HT-29 (cell line): ENCODE data around the gene NSFL1C. TPM values are rescaled to one million over a fixed set of nuclear protein-coding genes. Genes with fewer than 3 reads are reported as not detected.
A peak's percentile ranks its signal among the peaks of the same experiment; 100 is the strongest.
"Not testable (repeated sequence)": the region's sequence is repeated elsewhere in the genome, so short reads cannot be mapped to it uniquely, and the experiment has no call there.

ENCODE experiments used
- DNase-seq: peaks from one replicate; pipeline ENCODE4 v3.0.0-alpha.2; 2015; ENCODE audit warnings: low spot score
- total RNA-seq: library from RNA; depleted of rRNA; stranded (reverse); fragments of >200 nt; shearing (Covaris generic); gene quantifications from 2 replicates; pipeline ENCODE4 v1.2.3, GENCODE V29; 2014

Gene NSFL1C
- total RNA-seq, 1 experiment from 2014 or later: 38.6 TPM

DNA sequence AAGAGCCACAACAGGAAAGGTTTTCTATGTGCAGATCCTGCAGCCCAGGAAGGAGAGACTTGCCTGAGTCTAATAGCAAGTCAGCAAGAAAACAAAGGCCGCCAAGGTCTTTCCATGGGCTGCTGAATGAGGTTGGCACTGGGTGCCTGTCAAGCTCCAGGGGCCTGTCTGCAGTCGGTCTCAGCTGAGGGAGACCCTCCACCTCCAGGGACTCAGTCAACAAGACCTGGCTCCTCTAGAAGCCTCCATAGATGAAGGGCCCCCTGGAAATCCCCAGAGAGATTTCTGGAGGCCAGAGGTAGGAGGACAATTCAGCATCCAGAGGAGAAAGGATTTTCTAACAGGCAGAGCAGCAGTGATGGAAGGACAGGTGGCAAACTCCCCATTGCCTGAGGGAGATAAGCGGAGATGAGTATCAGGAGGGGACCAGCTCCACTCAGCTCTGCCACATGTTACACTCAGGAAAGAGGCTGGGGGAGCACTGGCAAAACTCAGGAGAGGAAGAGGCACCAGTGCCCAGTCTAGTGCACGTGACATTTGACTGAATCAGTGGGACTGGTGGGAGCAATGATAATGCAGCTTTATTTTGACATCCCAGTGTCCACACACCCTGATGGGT, 40.3 kb downstream of the NSFL1C start:
- no peak for DNase-seq

DNA sequence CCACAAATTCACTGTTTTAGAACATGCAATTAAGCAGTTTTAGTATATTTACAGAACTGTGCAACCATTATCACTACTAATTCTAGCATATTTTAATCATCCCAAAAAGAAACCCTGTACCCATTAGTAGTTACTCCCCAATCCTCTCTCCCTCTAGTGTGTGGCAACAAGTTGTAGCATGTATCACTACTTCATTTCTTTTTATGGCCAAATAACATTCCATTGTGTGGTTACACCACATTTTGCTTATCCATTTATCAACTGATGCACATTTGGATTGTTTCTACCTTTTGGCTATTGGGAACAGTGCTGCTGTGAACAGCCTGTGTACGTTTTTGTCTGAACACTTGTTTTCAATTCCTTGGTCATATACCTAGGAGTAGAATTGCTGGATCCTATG, 42.3 kb downstream of the NSFL1C start:
- peak; percentile 31 for DNase-seq

DNA sequence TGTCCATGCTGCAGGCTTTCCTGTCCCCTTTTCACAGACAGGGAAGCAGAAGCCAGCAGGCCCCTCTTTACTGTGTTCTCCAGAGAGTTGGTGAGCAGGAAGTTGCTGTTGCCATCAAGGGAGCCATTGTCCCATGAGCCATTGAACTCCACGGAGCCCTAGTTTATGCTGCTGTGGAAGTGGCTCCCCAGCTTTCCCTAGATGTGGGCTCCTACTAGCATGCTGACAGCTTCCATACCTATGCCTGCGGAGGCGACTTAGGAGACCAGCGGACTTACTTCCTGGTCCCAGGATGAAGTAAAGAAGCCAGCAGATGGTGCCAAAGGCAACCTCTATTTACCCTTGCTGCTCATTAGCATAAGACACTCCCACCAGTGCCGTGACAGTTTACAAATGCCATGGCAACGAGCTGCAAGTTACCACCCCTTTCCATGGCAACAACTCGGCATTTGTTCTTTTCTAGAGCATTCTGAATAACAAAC, 43.0 kb downstream of the NSFL1C start:
- DNase-seq: peak; percentile 91

DNA sequence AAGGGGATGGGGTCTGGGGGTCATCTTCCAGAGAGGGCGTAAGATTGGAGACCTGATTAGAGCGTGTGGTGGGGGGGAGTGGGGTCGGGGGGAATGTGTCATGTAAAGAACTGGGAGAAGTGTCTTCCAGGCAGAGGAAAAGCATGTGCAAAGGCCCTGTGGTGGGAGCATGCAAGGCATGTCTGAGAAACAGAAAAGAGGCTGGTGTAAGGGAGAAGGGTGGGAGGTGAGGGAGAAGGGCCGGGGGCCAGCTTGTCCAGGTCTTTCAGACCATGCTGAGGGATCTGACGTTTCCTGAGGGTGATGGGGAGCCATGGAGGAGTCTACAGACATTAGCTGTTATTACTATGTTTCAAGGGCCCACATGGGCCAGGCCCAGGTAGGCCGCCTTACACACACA, 43.4 kb downstream of the NSFL1C start:
- no peak for DNase-seq

DNA sequence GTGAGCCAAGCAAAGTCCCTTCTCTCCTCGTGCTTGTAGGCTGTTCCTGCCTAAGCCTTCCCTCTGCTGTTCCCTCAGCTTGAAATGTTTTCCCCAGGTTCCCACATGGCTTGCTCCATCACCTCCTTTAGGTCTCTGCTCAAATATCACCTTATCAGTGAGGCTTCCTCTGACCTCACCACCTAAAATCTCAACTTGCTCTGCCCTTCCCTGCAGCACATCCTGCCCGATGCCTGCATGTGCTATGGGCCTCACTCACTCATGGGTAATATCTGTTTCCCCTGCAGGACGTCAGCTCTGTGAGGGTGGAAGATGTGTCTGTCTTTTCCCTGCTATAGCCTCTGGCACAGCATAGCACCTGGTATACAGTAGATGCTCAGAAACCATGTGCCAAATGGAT, 43.9 kb downstream of the NSFL1C start:
- DNase-seq: no peak

DNA sequence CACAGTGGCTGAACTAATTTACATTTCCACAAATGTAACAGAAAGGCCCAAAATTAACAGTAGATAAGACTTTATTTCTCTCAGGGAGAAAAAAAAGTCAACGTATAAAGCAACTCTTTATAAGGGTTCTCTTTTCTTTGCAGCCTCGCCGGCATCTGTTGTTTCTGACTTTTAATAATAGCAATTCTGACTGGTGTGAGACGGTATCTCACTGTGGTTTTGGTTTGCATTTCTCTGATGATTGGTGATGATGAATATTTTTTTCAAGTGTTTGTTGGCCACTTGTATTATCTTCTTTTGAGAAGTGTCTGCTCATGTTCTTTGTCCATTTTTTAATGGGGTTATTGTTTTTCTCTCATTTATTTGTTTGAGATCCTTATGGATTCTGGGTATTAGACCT, 46.6 kb downstream of the NSFL1C start:
- DNase-seq: no peak

DNA sequence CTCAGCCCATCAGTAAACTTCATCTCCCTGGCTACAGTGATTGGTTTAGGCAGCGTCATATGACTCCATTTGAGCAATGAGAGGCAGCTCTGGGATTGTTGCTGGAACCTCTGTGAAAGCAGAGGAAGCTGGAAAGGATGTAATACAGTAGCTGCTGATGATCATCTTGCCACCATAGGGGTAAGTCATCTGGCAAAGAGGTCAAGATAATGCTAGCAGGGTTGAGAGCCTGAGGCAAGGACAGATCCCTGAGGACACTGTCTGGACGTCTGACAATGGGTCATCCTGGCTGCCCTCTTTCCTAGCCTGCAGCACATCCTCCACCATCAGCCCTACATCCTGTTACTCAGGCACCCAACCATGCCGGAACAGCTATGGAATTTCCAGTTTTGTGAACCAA, 48.3 kb downstream of the NSFL1C start:
- DNase-seq: no peak

DNA sequence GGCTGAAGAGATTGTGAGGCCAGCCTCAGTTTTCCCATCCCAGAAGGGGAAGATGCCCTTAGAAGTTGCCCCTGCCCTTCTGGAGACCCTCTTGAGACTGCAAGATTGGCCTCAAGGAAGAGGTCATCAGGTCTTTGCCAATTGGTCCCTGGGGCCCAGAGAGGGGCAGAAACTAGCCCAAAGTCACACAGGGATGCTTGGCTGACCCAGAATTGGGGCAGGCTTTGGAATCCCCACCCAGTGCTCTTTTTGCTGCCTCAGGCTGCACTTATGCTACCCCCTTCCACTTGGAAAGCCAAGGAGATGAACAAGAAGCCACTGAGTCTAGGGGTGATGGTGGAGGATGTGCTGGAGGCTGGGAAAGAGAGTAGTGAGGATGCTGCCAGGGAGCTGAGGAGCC, 48.9 kb downstream of the NSFL1C start:
- no peak for DNase-seq

DNA sequence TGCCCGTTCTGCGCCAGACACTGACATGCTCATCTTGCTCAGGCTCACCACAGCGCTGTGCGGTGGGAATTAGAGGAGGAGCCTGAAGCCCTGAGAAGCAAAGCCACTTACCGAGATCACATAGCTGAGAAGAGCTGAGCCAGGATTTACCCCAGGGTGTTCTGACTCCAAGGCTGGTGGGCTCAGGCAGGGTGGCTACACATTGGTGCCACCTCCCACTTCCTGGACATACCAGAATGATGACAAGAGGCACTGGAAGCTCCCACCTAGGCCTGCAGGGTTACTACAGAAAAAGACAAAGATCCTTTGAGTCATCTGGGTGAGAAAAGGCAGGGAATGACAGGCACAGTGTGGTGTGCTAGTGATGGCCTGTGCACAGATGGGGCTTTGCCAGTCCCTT, 49.4 kb downstream of the NSFL1C start:
- no peak for DNase-seq

DNA sequence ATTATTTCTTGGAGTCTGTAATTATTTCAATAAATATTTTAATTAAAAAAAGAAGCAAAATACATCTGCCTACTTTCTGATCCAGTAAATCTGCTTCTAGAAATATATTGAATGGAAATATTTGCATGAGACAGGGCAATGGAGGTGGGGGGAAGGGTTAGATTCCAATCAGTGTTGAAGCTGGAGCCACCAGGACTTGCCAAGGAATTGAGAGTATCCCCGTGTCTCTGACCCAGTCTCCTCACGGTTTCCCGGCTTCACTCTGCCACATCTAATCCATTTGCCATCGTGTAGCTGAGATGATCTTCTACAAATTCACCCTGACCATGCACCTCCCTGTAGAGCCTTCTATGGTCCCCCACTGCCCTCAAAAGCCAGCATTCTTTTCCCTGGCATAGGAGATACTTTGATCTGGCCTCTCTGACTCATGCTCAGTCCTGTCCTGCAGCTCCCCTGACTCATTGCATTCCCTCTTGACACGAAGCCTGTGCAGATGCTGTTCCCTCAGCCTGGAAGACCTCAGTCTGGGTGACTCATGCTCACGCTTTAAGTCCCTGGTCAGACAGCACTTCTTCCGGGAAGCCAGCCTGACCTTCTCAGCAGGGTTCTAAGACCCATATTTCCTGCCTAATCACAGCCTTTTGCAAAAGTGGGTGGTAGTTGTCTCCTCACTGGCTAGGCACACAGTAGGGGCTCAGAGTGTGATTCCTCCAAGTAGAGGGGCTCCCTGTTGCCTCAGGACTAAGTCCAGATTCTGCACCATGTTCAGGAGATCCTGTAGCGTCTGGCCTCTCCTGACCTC, 50.8 kb downstream of the NSFL1C start:
- peak; percentile 91 for DNase-seq

DNA sequence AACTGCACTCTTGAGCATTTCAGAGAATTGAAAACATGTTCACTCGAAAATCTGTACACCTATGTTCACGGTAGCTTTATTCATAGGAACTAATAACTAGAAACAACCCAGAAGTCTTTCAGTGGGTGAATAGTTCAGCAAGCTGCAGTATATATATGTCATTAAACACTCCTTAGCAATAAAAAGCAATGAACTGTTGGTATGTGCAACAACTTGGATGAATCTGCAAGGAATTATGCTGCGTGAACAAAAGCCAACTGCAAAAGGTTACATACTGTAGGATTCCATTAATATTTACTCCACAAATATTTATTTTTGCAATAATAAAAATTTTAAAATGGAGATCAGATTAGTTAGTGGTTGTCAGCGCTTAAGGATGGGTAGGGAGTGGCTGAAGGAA, 51.7 kb downstream of the NSFL1C start:
- no peak for DNase-seq

DNA sequence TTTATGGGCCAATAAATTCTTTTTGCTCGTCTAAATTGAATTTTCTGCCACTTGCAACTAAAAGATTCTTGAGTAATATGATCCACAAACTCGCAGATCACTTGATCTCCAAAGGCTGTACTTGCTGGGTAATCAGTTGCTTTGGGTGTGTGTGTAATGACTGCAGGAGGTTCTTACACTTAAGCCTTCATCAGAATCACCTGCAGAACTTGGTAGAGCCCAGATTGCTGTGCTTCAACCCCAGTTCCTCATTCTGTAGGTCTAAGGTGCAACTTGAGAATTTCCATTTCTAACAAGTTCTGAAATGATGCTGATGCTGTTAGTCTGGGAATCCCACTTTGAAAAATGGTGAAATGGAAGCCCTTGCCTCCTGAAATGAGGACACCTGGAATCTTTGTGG, 60.8 kb downstream of the NSFL1C start:
- no peak for DNase-seq

DNA sequence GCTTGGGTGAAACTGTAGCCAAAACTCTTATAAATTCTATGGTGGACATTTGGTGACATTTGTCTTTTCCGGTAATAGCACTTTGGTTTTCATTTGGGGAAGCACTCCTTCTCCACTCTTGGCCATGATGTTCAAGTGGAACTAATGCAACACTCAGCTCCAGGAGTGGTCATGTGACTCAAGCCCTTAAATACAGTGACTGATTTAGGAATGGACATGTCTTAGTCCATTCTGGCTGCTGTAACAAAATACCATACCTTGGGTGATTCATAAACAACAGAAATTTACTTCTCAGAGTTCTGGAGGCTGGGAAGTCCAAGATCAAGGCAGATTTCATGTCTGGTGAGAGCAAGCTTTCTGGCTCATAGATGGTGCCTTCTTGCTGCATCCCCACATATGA, 63.0 kb downstream of the NSFL1C start:
- DNase-seq: no peak

DNA sequence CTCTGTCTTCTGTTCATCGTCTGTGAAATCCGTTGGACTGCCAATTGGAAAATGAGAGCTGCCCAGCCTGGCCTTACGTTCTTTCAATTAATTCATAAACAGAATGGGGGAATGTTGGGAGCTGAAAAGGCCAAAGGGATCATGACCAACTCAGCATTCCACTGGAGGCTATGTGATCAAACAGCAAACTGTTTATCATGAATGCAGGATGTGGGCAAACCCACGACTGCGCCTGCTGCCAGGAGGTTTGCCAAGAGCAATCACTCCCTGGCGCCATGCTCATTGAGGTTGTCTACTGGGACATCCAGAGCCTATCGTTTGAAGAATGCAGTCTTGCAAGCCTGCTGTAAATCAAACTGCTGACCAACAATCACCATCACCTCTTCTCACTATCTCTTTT, 64.5 kb downstream of the NSFL1C start:
- DNase-seq: no peak

DNA sequence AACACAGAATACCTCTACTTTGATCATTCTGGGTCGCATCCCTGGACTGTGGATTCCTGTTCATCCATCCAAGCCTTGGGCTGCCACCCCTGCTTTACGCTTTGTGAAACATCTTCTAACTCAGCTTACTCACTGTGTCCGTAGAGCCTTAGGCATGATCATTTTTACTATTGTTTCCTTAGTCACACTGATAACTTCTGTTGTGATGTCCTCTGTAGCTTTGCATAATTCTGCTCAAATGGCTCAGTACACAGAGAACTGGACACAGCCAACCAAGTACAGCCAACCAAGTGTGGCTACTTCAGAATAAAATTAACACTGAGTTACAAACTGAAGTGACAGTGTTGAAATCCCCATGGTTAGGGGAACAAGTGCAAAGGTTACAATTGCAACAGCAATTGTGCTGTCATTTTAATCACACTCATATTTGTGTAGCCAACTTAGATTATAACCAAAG, 65.2 kb downstream of the NSFL1C start:
- DNase-seq: no peak

DNA sequence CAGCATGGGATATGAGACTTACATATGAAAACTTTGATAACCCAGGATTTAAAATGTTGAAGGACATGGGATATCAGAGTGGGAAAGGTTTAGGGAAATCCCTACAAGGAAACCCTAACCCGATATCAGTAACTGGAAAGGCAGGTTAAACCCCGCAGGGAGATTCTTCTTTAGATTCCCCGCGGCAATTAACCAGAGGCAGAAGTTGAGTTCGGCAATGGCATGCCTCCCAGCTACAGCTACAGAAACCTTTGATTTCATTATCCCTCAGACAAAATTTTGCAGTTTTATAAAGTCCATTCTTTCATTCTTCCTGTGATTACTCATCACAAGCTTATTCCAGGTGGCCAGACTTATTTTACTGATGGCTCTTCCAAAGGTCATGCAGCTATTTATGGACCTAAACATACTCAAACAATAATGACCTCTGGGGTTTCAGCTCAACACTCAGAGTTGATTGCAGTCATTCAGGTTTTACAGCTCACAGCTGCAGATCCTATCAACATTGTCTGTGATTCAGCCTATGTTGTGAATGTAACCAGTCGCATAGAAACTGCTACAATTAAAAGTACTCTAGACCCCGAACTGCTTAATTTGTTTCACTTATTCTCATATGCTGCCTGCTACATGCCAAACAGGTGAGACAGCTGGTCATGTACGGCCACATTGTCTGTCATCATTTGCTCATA, 66.8 kb downstream of the NSFL1C start:
- peak; percentile 91 for DNase-seq

DNA sequence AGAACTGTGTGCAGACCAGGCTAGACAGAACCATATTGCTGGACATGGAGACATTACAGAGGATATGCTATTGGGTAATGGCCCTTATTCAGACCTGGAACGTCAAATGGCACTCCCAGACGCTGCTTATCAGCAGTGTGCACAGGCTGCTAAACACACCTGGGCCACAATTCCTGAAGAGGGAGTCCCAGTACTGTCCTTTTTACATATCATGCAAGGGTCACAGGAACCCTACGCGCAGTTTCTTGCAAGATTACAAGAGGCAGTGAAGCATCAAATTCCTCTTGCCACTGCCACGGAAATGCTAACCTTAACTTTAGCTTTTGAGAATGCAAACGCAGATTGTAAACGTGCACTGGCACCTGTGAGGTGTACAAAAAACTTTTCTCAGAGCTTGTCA, 68.5 kb downstream of the NSFL1C start:
- DNase-seq: not testable (repeated sequence)

DNA sequence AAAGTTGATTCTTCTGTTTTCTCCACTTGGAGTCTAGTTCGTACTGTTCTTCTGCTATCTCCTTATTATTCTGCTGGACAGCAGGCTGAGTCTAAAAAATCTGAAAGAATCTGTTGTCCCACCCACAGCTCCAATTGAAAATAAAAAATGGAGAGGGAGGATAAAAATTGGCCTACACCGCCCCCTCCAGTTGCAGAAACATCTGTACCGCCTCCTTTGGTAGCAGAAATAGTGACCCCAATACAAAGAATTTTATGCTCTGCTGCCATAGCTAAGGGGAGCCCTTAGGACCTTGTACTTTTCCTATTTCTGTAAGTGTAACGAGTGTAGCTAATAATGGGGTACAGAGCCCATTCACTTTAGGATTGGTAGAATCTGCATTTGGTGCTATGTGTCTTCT, 68.9 kb downstream of the NSFL1C start:
- DNase-seq: no peak

DNA sequence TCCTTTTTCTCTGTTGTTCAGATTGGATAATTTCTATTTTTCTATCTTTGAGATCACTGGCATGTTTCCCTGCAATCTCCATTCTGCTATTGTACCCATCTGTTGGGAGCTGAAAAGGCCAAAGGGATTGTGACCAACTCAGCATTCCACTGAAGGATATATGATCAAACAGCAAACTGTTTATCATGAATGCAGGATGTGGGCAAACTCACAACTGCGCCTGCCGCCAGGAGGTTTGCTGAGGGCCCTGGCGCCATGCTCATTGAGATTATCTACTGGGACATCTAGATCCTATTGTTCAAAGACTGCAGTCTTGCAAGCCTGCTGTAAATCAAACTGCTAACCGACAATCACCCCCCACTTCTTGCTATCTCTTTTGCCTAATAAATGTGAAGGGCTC, 69.9 kb downstream of the NSFL1C start:
- no peak for DNase-seq

DNA sequence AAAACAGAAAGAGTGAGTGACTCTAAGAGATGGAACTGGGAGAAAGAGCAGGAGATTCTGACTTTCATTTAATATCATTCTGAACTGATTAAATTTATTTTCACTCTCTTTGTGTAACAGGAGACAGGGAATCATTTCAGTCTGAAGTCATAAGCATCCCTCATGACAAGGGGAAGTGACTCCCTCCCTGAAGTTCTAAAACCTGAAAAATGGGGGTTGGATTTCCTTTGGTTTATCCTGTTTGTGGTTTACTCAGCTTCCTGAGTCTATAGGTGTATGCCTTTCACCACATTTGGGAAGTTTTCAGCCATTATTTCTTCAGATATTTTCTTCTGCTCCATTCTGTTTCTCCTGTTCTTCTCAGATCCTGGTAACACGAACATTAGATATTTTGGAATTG, 70.4 kb downstream of the NSFL1C start:
- no peak for DNase-seq

DNA sequence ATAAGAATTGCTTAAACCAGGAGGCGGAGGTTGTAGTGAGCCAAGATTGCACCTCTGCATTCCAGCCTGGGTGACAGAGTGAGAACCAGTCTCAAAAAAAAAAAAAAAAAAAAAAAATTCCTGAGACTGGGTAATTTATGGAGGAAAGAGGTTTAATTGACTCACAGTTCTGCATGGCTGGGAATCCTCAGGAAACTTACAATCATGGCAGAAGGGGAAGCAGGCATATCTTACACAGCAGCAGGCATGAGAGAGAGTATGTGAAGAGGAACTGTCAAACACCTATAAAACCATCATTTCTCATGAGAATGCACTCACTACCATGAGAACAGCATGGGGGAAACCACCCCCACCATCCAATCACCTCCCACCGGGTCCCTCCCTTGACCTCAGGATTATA, 72.0 kb downstream of the NSFL1C start:
- no peak for DNase-seq

DNA sequence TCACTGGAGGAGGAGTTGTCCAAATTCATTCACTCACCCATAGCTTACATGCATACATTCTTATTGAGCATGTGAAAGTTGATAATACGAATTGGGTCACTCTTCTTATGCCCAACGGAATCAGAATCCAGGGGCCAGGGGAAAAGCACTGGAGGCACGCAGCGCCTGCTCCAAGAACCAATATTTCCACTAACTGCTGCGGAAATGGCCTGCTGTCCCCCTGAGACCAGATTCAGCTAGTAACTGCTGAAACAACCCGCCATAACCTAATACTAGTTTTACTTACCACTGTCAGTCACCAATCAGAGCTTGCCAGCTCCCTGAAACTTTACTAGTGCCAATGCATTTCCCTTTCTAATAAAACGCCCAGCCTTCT, 73.2 kb downstream of the NSFL1C start:
- no peak for DNase-seq
